ENCODE data around the gene TPRN. TPM values are rescaled to one million over a fixed set of nuclear protein-coding genes. Genes with fewer than 3 reads are reported as not detected.

The TPRN gene
- total RNA-seq, 1 experiment from 2014 or later, result 24.9 TPM

GRCh38 chr9:137195525-137196220 is 4.9 kb downstream of the TPRN start:
- H3K36me3 ChIP-seq (ENCODE audit: control insufficient read depth in 1 of 2, insufficient read depth in 2 of 2, low read length in 2 of 2), result no peaks in the 10 kb centered on the region; a peak in 1 of 4 replicates
- no peak overlapping the region for H3K9ac ChIP-seq (ENCODE audit: low read length)
- ChIA-PET CTCF (interaction anchor here (1.2 to 1.7 kb wide), 2 partner anchors 32 to 41 kb away, joined by 3 to 4 read pairs; partner anchors contain the start of gene RNF224), RAD21 (ENCODE audit: low non-redundant PET in 1 of 2, low total read pairs in 2 of 2, uncharacterized antibody in 2 of 2, unreplicated experiment in 2 of 2) (no interaction called here), POLR2A (interaction anchor here (2.2 kb wide), 1 partner anchor 45 kb away, joined by 6 read pairs; the partner anchor contains the start of gene TUBB4B)
- H3K4me1 ChIP-seq (ENCODE audit: control insufficient read depth in 1 of 2, insufficient read depth in 2 of 2, low read length in 2 of 2), result peaks cover 32 to 49% of the 10 kb centered on the region in 2 experiments
- intact Hi-C loops (cut with micrococcal nuclease), result no loop called here
- ATAC-seq, result no peak
- no peak overlapping the region for H2AFZ ChIP-seq (ENCODE audit: low read depth, low read length, poor library complexity, severe bottlenecking)
- H3K9me3 ChIP-seq (ENCODE audit: control insufficient read depth in 1 of 2, insufficient read depth in 1 of 2, low read depth in 1 of 2, low read length in 2 of 2), result no peaks in the 10 kb centered on the region
- H3K4me3 ChIP-seq (replicated peaks in 1 of 2; ENCODE audit: low read depth in 1 of 2, low read length in 2 of 2), result no peak overlapping the region
- H3K79me2 ChIP-seq (ENCODE audit: insufficient read depth, low read length), result peaks cover 15% of the 10 kb centered on the region; the same call in 1 of the 2 replicates
- no peak for DNase-seq (ENCODE audit: low read depth, low spot score)
- peak overlapping the region; percentile 38; the same call in 1 of the 2 replicates for H3K27ac ChIP-seq (ENCODE audit: low read depth, low read length)
- no peaks in the 10 kb centered on the region for H4K20me1 ChIP-seq (ENCODE audit: insufficient read depth)
- no peaks in the 10 kb centered on the region for H3K27me3 ChIP-seq (ENCODE audit: insufficient read depth, low read length)
- H3K9me2 ChIP-seq (ENCODE audit: insufficient read depth), result no peaks in the 10 kb centered on the region
- TF ChIP-seq CEBPB (IDR thresholded peaks at IDR 0.05; ENCODE audit: low read depth), result no peak
- TF ChIP-seq FOSL1 (IDR thresholded peaks at IDR 0.05; ENCODE audit: low read depth), result no peak
- TF ChIP-seq ZFX (IDR thresholded peaks at IDR 0.05), result no peak
- TF ChIP-seq EGR1 (IDR thresholded peaks at IDR 0.05; ENCODE audit: low read depth), result no peak
- TF ChIP-seq RAD21 (IDR thresholded peaks at IDR 0.05; ENCODE audit: low read depth), result no peak
- TF ChIP-seq TCF7L2 (IDR thresholded peaks at IDR 0.05; ENCODE audit: borderline replicate concordance, extremely low read depth, insufficient read depth, insufficient read length), result no peak
- TF ChIP-seq JUND (IDR thresholded peaks at IDR 0.05), result no peak
- TF ChIP-seq SIN3A (IDR thresholded peaks at IDR 0.05; ENCODE audit: low read depth), result no peak
- no peak for TF ChIP-seq EZH2phosphoT487 (IDR thresholded peaks at IDR 0.05; ENCODE audit: borderline replicate concordance)
- no peak for TF ChIP-seq CTCF (IDR thresholded peaks at IDR 0.05 in 2 of 3, conservative IDR thresholded peaks at IDR 0.05 in 1 of 3; ENCODE audit: borderline replicate concordance in 1 of 3, insufficient read depth in 1 of 3, low read depth in 2 of 3, low read length in 2 of 3)
- no peak for TF ChIP-seq EZH2 (IDR thresholded peaks at IDR 0.05)
- TF ChIP-seq ELF1 (IDR thresholded peaks at IDR 0.05; ENCODE audit: borderline replicate concordance, low read depth), result no peak
- TF ChIP-seq SP1 (IDR thresholded peaks at IDR 0.05; ENCODE audit: low read depth), result no peak
- peak overlapping the region; percentile 37 for H3K4me2 ChIP-seq (ENCODE audit: low read length)
- no TSS peak for BruUV-seq (replicated peaks)
